Right lobe of liver (tissue), 6 donors: ENCODE results near the gene PLCB4. TPM values are rescaled to one million over a fixed set of nuclear protein-coding genes. Genes with fewer than 3 reads are reported as not detected.

ENCODE experiments used
- ATAC-seq, 4 donors: fragments of 200-7000 bp; cut with Tn5 transposase; one replicate each; pipeline ENCODE4 v1.9.1; 2020; ENCODE audit warnings: mild to moderate bottlenecking in 4 of 4, moderate library complexity in 4 of 4
- DNase-seq, 3 donors: peaks; one replicate each; pipeline ENCODE4 v3.0.0-alpha.2; 2020
- H3K27ac ChIP-seq, 3 donors: fragments of 200-600 bp; one replicate each; pipeline ENCODE4 v1.8.0; 2022
- H3K27me3 ChIP-seq, 2 donors: fragments of 200-600 bp; one replicate each; pipeline ENCODE4 v1.8.0; 2022
- H3K36me3 ChIP-seq, 4 donors: fragments of 200-600 bp; sonication (generic) in 1 of 4; one replicate each; pipeline versions ENCODE4 v1.5.1 to v1.8.0; 2017 to 2022; ENCODE audit warnings: control low read depth in 1 of 4
- H3K4me1 ChIP-seq, 4 donors: fragments of 200-600 bp; sonication (generic) in 1 of 4; one replicate each; pipeline versions ENCODE4 v1.5.1 to v1.8.0; 2017 to 2022; ENCODE audit warnings: control low read depth in 1 of 4
- H3K4me3 ChIP-seq, 3 donors: fragments of 200-600 bp; one replicate each; pipeline ENCODE4 v1.8.0; 2022
- H3K9me3 ChIP-seq, 4 donors: fragments of 200-600 bp; sonication (generic) in 1 of 4; one replicate each; pipeline versions ENCODE4 v1.5.1 to v1.8.0; 2017 to 2022; ENCODE audit warnings: control low read depth in 1 of 4
- POLR2A ChIP-seq: fragments of 450-650 bp; IDR thresholded peaks from one replicate; pipeline ENCODE4 v1.6.1; 2017; ENCODE audit warnings: antibody characterized with exemption, mild to moderate bottlenecking
- WGBS: methylation state at CpG from one replicate; pipeline ENCODE4 v1.1.6; 2018; ENCODE audit warnings: low coverage, low lambda C conversion rate; ENCODE audit not compliant: insufficient coverage; ENCODE audit errors: missing lambda C conversion rate; 5-methylcytosine and 5-hydroxymethylcytosine counted together
- intact Hi-C, 2 donors: fragments of 100-400 bp; cut with DNase I; formaldehyde crosslinking; loops; one replicate each; pipeline versions ENCODE4 v1.11.2 to v1.14.1; 2022
- total RNA-seq, 6 experiments: library from RNA; depleted of rRNA in 2 of 6; stranded (reverse); fragments of >200 nt in 2 of 6; fragmentation: NEBNext Ultra II Directional in 3 of 6; extraction: Animal tissue kit (Norgen Biotek cat#: 25700) in 3 of 6; gene quantifications; one replicate each; pipeline versions ENCODE4 v1.1.0 to v1.2.4, GENCODE V29; 2016 to 2023
- TF ChIP-seq, protein P1 (sequence below), 4 donors: fragments of 200-600 bp in 3 of 4; fragments of 450-650 bp in 1 of 4; IDR thresholded peaks; one replicate each; pipeline versions ENCODE4 v1.5.1 to v1.8.0; 2016 to 2022; ENCODE audit warnings: antibody characterized with exemption in 4 of 4, mild to moderate bottlenecking in 2 of 4
- donor health status: DM: no; HTN: yes; CAD: no.
- donor health status: DM: no; HTN: no; CAD: no.
- donor health status: DM: no; HTN: no; CAD: no.
- donor health status: DM: no; HTN: yes; CAD: no.
- donor health status: DM: no; HTN: yes; CAD: no.

PLCB4 gene
- total RNA-seq, 6 experiments from 2014 or later = 0.04 to 0.20 (median 0.15) TPM

DNA sequence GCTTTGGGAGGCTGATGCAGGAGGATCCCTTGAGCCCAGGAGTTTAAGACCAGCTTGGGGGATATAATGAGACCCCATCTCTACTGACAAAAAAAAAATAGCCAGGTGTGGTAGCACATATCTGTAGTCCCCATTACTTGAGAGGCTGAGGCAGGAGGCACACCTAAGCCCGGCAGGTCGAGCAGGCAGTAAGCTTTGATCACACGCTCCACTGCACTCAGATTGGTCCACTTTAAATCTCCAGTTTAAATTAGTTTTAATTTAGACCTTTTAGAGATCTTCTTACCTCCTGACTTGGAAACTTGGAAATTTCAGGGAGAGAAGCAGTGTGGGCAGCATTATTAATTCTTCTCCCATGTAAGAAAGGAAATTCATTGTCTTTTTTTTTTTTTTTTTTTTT lies 16.8 kb upstream of the PLCB4 start:
- Histone ChIP-seq H3K27ac (no peak overlapping the region), H3K9me3 (no peaks in the 10 kb centered on the region), H3K4me1 (no peaks in the 10 kb centered on the region), H3K4me3 (no peak overlapping the region), H3K36me3 (no peaks in the 10 kb centered on the region), H3K27me3 (no peaks in the 10 kb centered on the region)
- intact Hi-C loops = no loop called here
- 64% methylated on average over 3 of the region's 3 CpGs for WGBS
- no peak for TF ChIP-seq POLR2A
- TF ChIP-seq, protein P1, sequence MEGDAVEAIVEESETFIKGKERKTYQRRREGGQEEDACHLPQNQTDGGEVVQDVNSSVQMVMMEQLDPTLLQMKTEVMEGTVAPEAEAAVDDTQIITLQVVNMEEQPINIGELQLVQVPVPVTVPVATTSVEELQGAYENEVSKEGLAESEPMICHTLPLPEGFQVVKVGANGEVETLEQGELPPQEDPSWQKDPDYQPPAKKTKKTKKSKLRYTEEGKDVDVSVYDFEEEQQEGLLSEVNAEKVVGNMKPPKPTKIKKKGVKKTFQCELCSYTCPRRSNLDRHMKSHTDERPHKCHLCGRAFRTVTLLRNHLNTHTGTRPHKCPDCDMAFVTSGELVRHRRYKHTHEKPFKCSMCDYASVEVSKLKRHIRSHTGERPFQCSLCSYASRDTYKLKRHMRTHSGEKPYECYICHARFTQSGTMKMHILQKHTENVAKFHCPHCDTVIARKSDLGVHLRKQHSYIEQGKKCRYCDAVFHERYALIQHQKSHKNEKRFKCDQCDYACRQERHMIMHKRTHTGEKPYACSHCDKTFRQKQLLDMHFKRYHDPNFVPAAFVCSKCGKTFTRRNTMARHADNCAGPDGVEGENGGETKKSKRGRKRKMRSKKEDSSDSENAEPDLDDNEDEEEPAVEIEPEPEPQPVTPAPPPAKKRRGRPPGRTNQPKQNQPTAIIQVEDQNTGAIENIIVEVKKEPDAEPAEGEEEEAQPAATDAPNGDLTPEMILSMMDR (IDR thresholded peaks at IDR 0.05) = no peak
- ATAC-seq = no peak
- DNase-seq = no peak

DNA sequence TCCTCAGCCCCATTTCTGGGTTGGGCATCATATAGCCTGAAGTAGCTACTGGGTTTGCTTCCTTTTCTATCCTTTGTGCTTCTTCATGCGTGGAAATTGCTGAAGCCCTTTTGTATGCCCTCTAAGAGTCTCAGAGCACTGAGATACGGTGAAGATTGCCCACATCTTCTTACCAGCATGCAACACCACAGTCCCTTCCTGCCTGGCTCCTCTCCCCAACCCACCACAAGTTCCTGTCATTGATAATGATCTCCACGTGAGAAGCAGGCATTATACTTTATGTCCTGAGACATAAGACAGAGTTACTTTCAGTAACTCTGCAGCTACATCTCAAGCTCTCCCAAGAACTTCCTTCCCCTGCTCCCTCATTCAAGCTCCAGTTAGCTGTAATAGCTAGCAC lies 15.8 kb upstream of the PLCB4 start:
- TF ChIP-seq, protein P1 (IDR thresholded peaks at IDR 0.05) = no peak
- TF ChIP-seq POLR2A = no peak
- no peaks in the 10 kb centered on the region for H3K9me3 ChIP-seq
- intact Hi-C loops = no loop called here
- 7% methylated on average over 2 of the region's 3 CpGs for WGBS
- DNase-seq = no peak
- H3K27me3 ChIP-seq = no peaks in the 10 kb centered on the region
- no peaks in the 10 kb centered on the region for H3K36me3 ChIP-seq
- no peak overlapping the region for H3K4me3 ChIP-seq
- no peaks in the 10 kb centered on the region for H3K4me1 ChIP-seq
- ATAC-seq = no peak
- no peak overlapping the region for H3K27ac ChIP-seq

DNA sequence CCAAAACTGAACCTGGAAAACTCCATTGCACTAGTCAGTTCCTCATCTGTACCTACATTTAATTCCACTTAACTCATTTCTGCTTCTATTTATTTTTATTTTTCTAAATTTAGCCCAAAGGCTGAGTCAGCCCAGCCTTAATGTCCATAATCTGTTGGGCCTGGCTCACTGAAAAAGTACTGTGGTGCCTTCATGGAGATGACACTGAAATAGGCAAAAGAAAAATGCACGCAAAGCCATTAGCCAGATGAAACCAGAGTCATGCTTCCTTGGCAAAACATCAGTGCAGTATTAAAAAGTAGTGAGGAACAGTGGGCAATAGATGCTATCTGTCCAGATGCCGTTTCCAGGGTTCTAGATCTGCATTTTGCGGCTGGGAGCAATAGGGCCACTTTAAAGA lies 14.7 kb upstream of the PLCB4 start:
- WGBS = 77% methylated on average over 3 of the region's 3 CpGs
- H3K9me3 ChIP-seq = no peaks in the 10 kb centered on the region
- no peaks in the 10 kb centered on the region for H3K4me1 ChIP-seq
- ATAC-seq (no peak), DNase-seq (no peak)
- H3K4me3 ChIP-seq = no peak overlapping the region
- intact Hi-C loops = no loop called here
- no peaks in the 10 kb centered on the region for H3K36me3 ChIP-seq
- H3K27me3 ChIP-seq = no peaks in the 10 kb centered on the region
- TF ChIP-seq, protein P1 (IDR thresholded peaks at IDR 0.05) = no peak
- no peak for TF ChIP-seq POLR2A
- no peak overlapping the region for H3K27ac ChIP-seq

DNA sequence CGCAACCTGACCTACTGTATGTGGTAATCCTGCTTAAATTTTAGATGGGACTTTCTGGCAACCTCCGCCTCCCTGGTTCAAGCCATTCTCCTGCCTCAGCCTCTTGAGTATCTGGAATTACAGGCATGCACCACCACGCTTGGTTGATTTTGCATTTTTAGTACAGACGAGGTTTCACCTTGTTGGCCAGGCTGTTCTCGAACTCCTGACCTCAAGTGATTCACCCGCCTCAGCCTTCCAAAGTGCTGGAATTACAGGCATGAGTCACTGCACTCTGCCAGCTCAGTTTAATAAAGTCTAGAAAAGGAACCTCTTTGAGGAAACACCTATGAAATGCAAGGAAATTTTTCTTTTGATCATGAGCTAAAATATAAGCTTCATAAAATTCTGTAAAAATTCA lies 9.0 kb upstream of the PLCB4 start:
- no peaks in the 10 kb centered on the region for H3K4me1 ChIP-seq
- no peak overlapping the region for H3K4me3 ChIP-seq
- TF ChIP-seq, protein P1 (IDR thresholded peaks at IDR 0.05) = no peak
- no peak for TF ChIP-seq POLR2A
- WGBS = 77% methylated on average over 4 of the region's 6 CpGs
- ATAC-seq (no peak), DNase-seq (no peak)
- H3K9me3 ChIP-seq = no peaks in the 10 kb centered on the region
- no peak overlapping the region for H3K27ac ChIP-seq
- no peaks in the 10 kb centered on the region for H3K36me3 ChIP-seq
- intact Hi-C loops = no loop called here
- H3K27me3 ChIP-seq = no peaks in the 10 kb centered on the region

DNA sequence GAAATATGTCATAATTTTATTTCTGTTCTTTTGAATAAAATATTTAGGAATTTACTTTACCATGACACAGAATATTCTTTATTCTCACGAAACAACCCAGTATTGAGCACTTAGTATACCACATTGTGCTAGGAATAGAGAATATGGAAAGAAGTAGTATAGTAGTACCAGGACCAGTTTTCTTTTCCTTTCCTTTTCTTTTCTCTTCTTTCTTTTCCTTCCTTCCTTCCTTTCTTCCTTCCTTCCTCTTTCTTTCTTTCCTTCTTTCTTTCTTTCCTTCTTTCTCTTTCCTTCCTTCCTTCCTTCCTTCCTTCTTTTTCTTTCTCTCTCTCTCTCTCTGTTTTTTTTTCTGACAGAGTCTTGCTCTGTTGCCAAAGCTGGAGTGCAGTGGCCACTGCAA lies 7.5 kb upstream of the PLCB4 start:
- DNase-seq = no peak
- no peak overlapping the region for H3K27ac ChIP-seq
- TF ChIP-seq, protein P1 (IDR thresholded peaks at IDR 0.05) = no peak
- TF ChIP-seq POLR2A = no peak
- H3K36me3 ChIP-seq = no peaks in the 10 kb centered on the region
- no peaks in the 10 kb centered on the region for H3K9me3 ChIP-seq
- H3K4me3 ChIP-seq = no peak overlapping the region
- H3K4me1 ChIP-seq = no peaks in the 10 kb centered on the region
- 63% methylated on average over 1 of the region's 1 CpG for WGBS
- H3K27me3 ChIP-seq = no peaks in the 10 kb centered on the region
- intact Hi-C loops = no loop called here
- ATAC-seq = no peak
